HL-60 (cell line): ENCODE results near the gene KLHL18.

Experiments
- DNase-seq, 2 experiments: peaks; one replicate each; pipeline ENCODE4 v3.0.0-alpha.2; 2010 to 2020; ENCODE audit warnings: low read depth in 1 of 2, low spot score in 1 of 2
- H3K27ac ChIP-seq: fragments of 250-450 bp; sonication (Bioruptor Pico); replicated peaks from 2 replicates; pipeline ENCODE4 v1.5.1; 2020; ENCODE audit warnings: mild to moderate bottlenecking, moderate library complexity
- H3K27me3 ChIP-seq: fragments of 250-450 bp; sonication (Bioruptor Pico); 2 replicates; pipeline ENCODE4 v1.5.1; 2021; ENCODE audit warnings: mild to moderate bottlenecking, moderate library complexity; ENCODE audit not compliant: insufficient read depth, poor library complexity, severe bottlenecking
- H3K4me3 ChIP-seq: replicated peaks from 2 replicates; pipeline ENCODE4 v1.5.1; 2011; ENCODE audit warnings: mild to moderate bottlenecking, control low read depth, low read length; ENCODE audit not compliant: insufficient read depth
- CTCF ChIP-seq: IDR thresholded peaks from one replicate; pipeline ENCODE4 v1.5.1; 2011; ENCODE audit warnings: low read length, control low read depth, inconsistent platforms; ENCODE audit not compliant: insufficient read depth
- GABPA ChIP-seq: IDR thresholded peaks from 2 replicates; pipeline ENCODE4 v1.6.1; 2012; ENCODE audit warnings: low read depth
- POLR2AphosphoS5 ChIP-seq: IDR thresholded peaks from 2 replicates; pipeline ENCODE4 v1.6.1; 2012; ENCODE audit warnings: low read depth
- REST ChIP-seq: IDR thresholded peaks from 2 replicates; pipeline ENCODE4 v1.6.1; 2012; ENCODE audit warnings: low read depth; ENCODE audit not compliant: insufficient replicate concordance
- SPI1 ChIP-seq: IDR thresholded peaks from 2 replicates; pipeline ENCODE4 v1.6.1; 2012; ENCODE audit warnings: low read depth, mild to moderate bottlenecking, borderline replicate concordance

KLHL18 gene

GRCh38 chr3:47324278-47324865 lies 41.6 kb downstream of the KLHL18 start:
- peak; percentile 62 for TF ChIP-seq CTCF
- TF ChIP-seq SPI1, result no peak
- no peaks in the 10 kb centered on the region for H3K27me3 ChIP-seq
- peak; percentile 41 to 69 for DNase-seq
- H3K4me3 ChIP-seq, result no peak overlapping the region
- H3K27ac ChIP-seq, result no peak overlapping the region

- Histone ChIP-seq H3K27ac (no peak overlapping the region), H3K27me3 (no peaks in the 10 kb centered on the region), H3K4me3 (no peak overlapping the region)
- TF ChIP-seq CTCF (no peak), POLR2AphosphoS5 (no peak), GABPA (no peak), SPI1 (no peak), REST (no peak)
- DNase-seq, result no peak
These were observed 51.2 kb downstream of the KLHL18 start for GRCh38 chr3:47333907-47334306.

- TF ChIP-seq GABPA (no peak), POLR2AphosphoS5 (no peak), REST (no peak), SPI1 (no peak), CTCF (no peak)
- H3K27ac ChIP-seq, result no peak overlapping the region
- no peak for DNase-seq
- H3K4me3 ChIP-seq, result no peak overlapping the region
- H3K27me3 ChIP-seq, result no peaks in the 10 kb centered on the region
These were observed 54.9 kb downstream of the KLHL18 start for GRCh38 chr3:47337656-47338055.

GRCh38 chr3:47339951-47340350 lies 57.2 kb downstream of the KLHL18 start:
- DNase-seq, result no peak
- H3K27me3 ChIP-seq, result no peaks in the 10 kb centered on the region
- H3K27ac ChIP-seq, result no peak overlapping the region
- H3K4me3 ChIP-seq, result no peak overlapping the region
- no peak for TF ChIP-seq POLR2AphosphoS5
- TF ChIP-seq SPI1, result no peak
- no peak for TF ChIP-seq GABPA
- TF ChIP-seq REST, result no peak
- no peak for TF ChIP-seq CTCF
